Liver (tissue), 9 donors: ENCODE measurements around the gene KIF26A. TPM values are rescaled to one million over a fixed set of nuclear protein-coding genes. Genes with fewer than 3 reads are reported as not detected.

Experiments used
- DNase-seq: peaks from one replicate; pipeline ENCODE4 v3.0.0-alpha.2; 2017; ENCODE audit warnings: low spot score
- H3K27ac ChIP-seq, 2 donors: one replicate each; pipeline ENCODE4 v1.7.0; 2013; ENCODE audit warnings: inconsistent platforms in 2 of 2, low read length in 2 of 2, control low read depth in 1 of 2, low read depth in 1 of 2, mild to moderate bottlenecking in 1 of 2
- H3K27me3 ChIP-seq, 4 donors: one replicate each; pipeline versions ENCODE4 v1.6.1 to v1.7.0; 2013; ENCODE audit warnings: low read length in 3 of 4, inconsistent platforms in 1 of 4, mild to moderate bottlenecking in 1 of 4, moderate library complexity in 1 of 4; ENCODE audit not compliant: control insufficient read depth in 4 of 4, insufficient read depth in 4 of 4
- H3K36me3 ChIP-seq, 4 donors: one replicate each; pipeline versions ENCODE4 v1.6.1 to v1.7.0; 2013; ENCODE audit warnings: low read length in 3 of 4, mild to moderate bottlenecking in 3 of 4, low read depth in 1 of 4, moderate library complexity in 1 of 4; ENCODE audit not compliant: control insufficient read depth in 4 of 4, insufficient read depth in 3 of 4
- H3K4me1 ChIP-seq, 4 donors: one replicate each; pipeline versions ENCODE4 v1.6.1 to v1.7.0; 2013; ENCODE audit warnings: low read length in 3 of 4, mild to moderate bottlenecking in 3 of 4, moderate library complexity in 1 of 4; ENCODE audit not compliant: control insufficient read depth in 4 of 4, insufficient read depth in 4 of 4
- H3K4me3 ChIP-seq, 3 donors: one replicate each; pipeline versions ENCODE4 v1.6.1 to v1.7.0; 2013; ENCODE audit warnings: low read length in 3 of 3, control low read depth in 1 of 3, low read depth in 1 of 3, mild to moderate bottlenecking in 1 of 3
- H3K9ac ChIP-seq, 2 donors: one replicate each; pipeline ENCODE4 v1.7.0; 2013; ENCODE audit warnings: low read length in 2 of 2, mild to moderate bottlenecking in 2 of 2, moderate library complexity in 2 of 2, control low read depth in 1 of 2, low read depth in 1 of 2
- H3K9me3 ChIP-seq, 4 donors: one replicate each; pipeline versions ENCODE4 v1.6.1 to v1.7.0; 2013; ENCODE audit warnings: low read length in 3 of 4; ENCODE audit not compliant: control insufficient read depth in 4 of 4
- FOXA1 ChIP-seq: IDR thresholded peaks from 2 replicates; pipeline ENCODE4 v1.6.1; 2016; ENCODE audit warnings: antibody characterized with exemption
- FOXA2 ChIP-seq: IDR thresholded peaks from 2 replicates; pipeline ENCODE4 v1.6.1; 2016; ENCODE audit warnings: antibody characterized with exemption
- GABPA ChIP-seq, 2 donors: IDR thresholded peaks in 1 of 2; conservative IDR thresholded peaks in 1 of 2; 2 replicates each; pipeline ENCODE4 v1.6.1; 2016; ENCODE audit warnings: antibody characterized with exemption in 2 of 2, mild to moderate bottlenecking in 1 of 2, moderate library complexity in 1 of 2
- HNF4A ChIP-seq, 2 donors: conservative IDR thresholded peaks; 2 replicates each; pipeline ENCODE4 v1.6.1; 2016; ENCODE audit warnings: antibody characterized with exemption in 2 of 2, mild to moderate bottlenecking in 2 of 2
- NR2F2 ChIP-seq: IDR thresholded peaks from 2 replicates; pipeline ENCODE4 v1.6.1; 2016; ENCODE audit warnings: antibody characterized with exemption
- RAD21 ChIP-seq, 2 donors: IDR thresholded peaks; 2 replicates each; pipeline ENCODE4 v1.6.1; 2016; ENCODE audit warnings: antibody characterized with exemption in 2 of 2, mild to moderate bottlenecking in 2 of 2
- SP1 ChIP-seq: IDR thresholded peaks from 2 replicates; pipeline ENCODE4 v1.6.1; 2018; ENCODE audit warnings: antibody characterized with exemption, mild to moderate bottlenecking
- TAF1 ChIP-seq: conservative IDR thresholded peaks from 2 replicates; pipeline ENCODE4 v1.6.1; 2016; ENCODE audit warnings: antibody characterized with exemption, mild to moderate bottlenecking
- WGBS: extraction: QIAGEN DNeasy Blood & Tissue Kit; methylation state at CpG from one replicate; pipeline ENCODE4 v1.1.7; 2013; 5-methylcytosine and 5-hydroxymethylcytosine counted together
- polyA plus RNA-seq, 2 donors: library from polyadenylated mRNA; stranded (reverse) in 1 of 2; unstranded in 1 of 2; fragments of 200-250 nt in 1 of 2; fragments of >200 nt in 1 of 2; fragmentation: Nextera tagmentation in 1 of 2; extraction: Ambion mirVana in 1 of 2; gene quantifications; one replicate each; pipeline versions ENCODE4 v1.2.1 to v1.2.3, GENCODE V29; 2013 to 2015
- total RNA-seq, 2 donors: library from RNA; depleted of rRNA; stranded (reverse); fragments of >200 nt; gene quantifications; one replicate each; pipeline ENCODE4 v1.2.3, GENCODE V29; 2014
- TF ChIP-seq, protein P1 (sequence below): IDR thresholded peaks from 2 replicates; pipeline ENCODE4 v1.6.1; 2016; ENCODE audit warnings: antibody characterized with exemption
- TF ChIP-seq, protein P2 (sequence below): IDR thresholded peaks from 2 replicates; pipeline ENCODE4 v1.6.1; 2016; ENCODE audit warnings: antibody characterized with exemption, mild to moderate bottlenecking
- TF ChIP-seq, protein P3 (sequence below): IDR thresholded peaks from 2 replicates; pipeline ENCODE4 v1.6.1; 2016; ENCODE audit warnings: antibody characterized with exemption
- donor health status: healthy.
- donor health status: healthy.
- donor health status: healthy.
- donor health status: healthy.
- donor health status: healthy.

KIF26A gene
- total and polyA plus RNA-seq, 4 donors = 0.07 to 10.2 (median 1.3) TPM

DNA sequence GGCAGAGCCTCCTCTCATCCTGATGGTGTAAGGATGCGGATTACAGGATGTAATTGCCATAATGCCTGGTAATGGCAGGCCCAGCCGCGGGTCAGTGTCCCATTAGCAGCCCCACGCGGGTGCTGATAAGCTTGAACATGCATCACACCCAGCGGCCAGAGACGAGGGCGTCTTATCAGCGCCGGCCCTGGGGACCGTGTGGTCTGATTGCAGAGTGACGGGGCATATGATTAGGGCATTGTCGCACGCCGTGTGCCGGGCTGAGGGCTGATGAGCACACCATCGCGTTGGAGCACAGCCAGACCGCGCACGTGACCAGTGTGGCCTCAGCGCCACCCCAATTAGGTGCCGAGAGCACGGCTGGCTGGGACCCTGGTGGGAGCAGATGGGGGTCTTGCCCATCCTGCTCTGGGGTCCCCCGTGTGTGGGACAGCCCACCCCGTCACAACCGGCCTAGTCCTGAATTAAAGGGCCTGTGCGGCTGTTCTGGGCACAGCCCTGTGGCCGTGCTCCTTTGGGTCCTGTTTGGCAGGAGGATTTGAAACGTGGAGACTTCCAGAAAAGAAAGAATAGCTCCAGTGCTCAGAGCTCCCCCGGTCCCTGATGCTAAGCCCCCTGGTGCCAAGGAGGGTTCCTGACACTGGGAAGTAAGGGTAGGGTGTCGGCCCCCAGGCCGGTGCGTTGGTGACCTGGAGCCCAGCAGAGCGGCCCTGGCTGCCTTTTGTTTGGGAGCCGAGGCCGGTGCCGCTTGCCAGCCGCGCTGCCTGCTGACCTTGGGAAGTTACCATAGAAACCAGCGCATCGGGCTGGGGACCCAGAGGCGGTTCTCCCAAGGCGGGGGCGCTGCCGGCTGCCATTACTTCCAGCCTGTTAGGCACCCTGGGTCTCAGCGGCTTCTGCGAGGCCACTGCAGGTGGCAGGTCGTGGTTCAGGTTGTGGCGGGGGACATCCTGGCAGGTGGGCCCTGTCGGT, 20.7 kb downstream of the KIF26A start (continued):
- TF ChIP-seq, protein P1, sequence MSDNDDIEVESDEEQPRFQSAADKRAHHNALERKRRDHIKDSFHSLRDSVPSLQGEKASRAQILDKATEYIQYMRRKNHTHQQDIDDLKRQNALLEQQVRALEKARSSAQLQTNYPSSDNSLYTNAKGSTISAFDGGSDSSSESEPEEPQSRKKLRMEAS = no peak
- TF ChIP-seq GABPA (IDR thresholded peaks at IDR 0.05 in 1 of 2, conservative IDR thresholded peaks at IDR 0.05 in 1 of 2) = no peak

DNA sequence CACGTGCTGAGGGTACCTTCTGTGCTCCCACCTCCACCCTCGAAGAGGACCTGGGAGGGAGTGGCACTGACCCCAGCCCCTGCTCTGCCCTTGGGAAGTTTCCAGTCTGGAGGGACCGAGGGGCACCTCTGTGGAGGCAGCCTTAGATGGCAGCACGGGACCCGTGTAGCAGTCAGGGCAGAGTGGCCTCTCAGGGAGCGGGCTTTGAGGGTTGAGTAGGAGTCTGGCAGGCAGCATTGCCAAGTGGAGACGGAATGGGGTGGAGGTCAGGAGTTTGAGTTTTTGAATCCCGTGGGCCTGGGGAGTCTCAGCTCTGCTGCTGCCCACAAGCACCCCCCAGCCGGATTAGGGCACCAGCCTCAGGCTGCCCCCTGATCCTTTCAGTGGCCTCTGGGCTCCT, 21.6 kb downstream of the KIF26A start:
- Histone ChIP-seq H3K4me3 (no peak overlapping the region), H3K27me3 (no peaks in the 10 kb centered on the region), H3K27ac (no peak overlapping the region), H3K36me3 (no peaks in the 10 kb centered on the region), H3K9ac (no peak overlapping the region), H3K4me1 (no peaks in the 10 kb centered on the region), H3K9me3 (no peaks in the 10 kb centered on the region)
- DNase-seq = no peak
- WGBS = 91% methylated on average over 9 of the region's 9 CpGs
- TF ChIP-seq FOXA2 (no peak), TAF1 (no peak), FOXA1 (no peak), SP1 (no peak)
- TF ChIP-seq, protein P2, sequence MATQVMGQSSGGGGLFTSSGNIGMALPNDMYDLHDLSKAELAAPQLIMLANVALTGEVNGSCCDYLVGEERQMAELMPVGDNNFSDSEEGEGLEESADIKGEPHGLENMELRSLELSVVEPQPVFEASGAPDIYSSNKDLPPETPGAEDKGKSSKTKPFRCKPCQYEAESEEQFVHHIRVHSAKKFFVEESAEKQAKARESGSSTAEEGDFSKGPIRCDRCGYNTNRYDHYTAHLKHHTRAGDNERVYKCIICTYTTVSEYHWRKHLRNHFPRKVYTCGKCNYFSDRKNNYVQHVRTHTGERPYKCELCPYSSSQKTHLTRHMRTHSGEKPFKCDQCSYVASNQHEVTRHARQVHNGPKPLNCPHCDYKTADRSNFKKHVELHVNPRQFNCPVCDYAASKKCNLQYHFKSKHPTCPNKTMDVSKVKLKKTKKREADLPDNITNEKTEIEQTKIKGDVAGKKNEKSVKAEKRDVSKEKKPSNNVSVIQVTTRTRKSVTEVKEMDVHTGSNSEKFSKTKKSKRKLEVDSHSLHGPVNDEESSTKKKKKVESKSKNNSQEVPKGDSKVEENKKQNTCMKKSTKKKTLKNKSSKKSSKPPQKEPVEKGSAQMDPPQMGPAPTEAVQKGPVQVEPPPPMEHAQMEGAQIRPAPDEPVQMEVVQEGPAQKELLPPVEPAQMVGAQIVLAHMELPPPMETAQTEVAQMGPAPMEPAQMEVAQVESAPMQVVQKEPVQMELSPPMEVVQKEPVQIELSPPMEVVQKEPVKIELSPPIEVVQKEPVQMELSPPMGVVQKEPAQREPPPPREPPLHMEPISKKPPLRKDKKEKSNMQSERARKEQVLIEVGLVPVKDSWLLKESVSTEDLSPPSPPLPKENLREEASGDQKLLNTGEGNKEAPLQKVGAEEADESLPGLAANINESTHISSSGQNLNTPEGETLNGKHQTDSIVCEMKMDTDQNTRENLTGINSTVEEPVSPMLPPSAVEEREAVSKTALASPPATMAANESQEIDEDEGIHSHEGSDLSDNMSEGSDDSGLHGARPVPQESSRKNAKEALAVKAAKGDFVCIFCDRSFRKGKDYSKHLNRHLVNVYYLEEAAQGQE = no peak

DNA sequence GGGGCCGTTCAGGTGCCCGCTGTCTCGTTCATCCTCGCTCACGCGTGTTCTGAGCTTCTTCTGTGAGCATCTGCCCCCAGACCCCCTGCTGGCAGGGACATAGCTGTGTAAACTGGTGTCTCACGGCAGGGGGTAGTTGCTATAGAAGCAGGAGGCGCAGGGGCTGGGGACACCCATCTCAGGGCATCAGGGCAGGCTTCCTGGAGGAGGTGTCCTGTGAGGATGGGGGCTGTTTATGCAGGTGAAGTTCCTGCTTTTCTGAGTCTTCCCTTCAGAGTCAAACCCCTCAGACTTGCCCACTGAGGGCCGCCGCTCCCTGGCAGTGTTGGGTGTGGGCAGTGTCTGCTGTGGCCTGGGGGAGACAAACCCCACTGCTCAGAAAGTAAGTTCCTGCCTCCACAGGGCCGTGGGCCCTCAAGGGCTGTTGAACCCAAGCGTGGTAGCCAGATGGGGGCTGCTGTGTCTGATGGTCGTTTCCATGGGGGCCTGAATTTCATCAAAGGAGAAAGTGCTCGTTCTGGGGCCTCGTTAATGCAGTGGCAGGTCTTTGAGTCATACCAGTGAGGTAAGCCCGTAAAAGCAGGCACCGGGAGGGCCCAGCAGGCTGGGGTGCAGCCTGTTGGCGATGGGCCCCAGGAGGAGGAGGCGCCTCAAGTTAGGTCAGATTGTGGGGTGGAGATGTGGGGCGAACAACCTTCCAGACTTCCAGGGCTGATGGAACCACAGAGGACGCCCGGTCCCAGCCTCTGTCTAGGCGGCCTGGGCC, 23.4 kb downstream of the KIF26A start:
- Histone ChIP-seq H3K4me1 (no peaks in the 10 kb centered on the region), H3K36me3 (no peaks in the 10 kb centered on the region), H3K9me3 (no peaks in the 10 kb centered on the region), H3K27me3 (no peaks in the 10 kb centered on the region), H3K9ac (no peak overlapping the region), H3K27ac (no peak overlapping the region), H3K4me3 (no peak overlapping the region)
- TF ChIP-seq, protein P3, sequence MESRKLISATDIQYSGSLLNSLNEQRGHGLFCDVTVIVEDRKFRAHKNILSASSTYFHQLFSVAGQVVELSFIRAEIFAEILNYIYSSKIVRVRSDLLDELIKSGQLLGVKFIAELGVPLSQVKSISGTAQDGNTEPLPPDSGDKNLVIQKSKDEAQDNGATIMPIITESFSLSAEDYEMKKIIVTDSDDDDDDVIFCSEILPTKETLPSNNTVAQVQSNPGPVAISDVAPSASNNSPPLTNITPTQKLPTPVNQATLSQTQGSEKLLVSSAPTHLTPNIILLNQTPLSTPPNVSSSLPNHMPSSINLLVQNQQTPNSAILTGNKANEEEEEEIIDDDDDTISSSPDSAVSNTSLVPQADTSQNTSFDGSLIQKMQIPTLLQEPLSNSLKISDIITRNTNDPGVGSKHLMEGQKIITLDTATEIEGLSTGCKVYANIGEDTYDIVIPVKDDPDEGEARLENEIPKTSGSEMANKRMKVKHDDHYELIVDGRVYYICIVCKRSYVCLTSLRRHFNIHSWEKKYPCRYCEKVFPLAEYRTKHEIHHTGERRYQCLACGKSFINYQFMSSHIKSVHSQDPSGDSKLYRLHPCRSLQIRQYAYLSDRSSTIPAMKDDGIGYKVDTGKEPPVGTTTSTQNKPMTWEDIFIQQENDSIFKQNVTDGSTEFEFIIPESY = no peak
- TF ChIP-seq HNF4A (conservative IDR thresholded peaks at IDR 0.05) = no peak
- no peak for TF ChIP-seq NR2F2
- TF ChIP-seq TAF1 = no peak
- no peak for TF ChIP-seq RAD21 (IDR thresholded peaks at IDR 0.05)
- TF ChIP-seq, protein P1 = no peak
- WGBS = 86% methylated on average over 23 of the region's 23 CpGs
- DNase-seq = no peak
